Activated CD8-positive, alpha-beta T cell treated with anti-CD3 and anti-CD28 coated beads for 36 hours (primary cell): ENCODE results near the gene LHX4. TPM values are rescaled to one million over a fixed set of nuclear protein-coding genes. Genes with fewer than 3 reads are reported as not detected.

Source experiments
- ATAC-seq: fragments of 200-7000 bp; cut with Tn5 transposase; one replicate; pipeline ENCODE4 v1.10.0; 2021; ENCODE audit warnings: mild to moderate bottlenecking, moderate library complexity
- CTCF ChIA-PET: fragments of 350-600 bp; sonication (Branson Sonifier 250); formaldehyde crosslinking; loops from one replicate; lab custom pipeline; 2021; ENCODE audit warnings: antibody characterized with exemption; lab: Charles Lee
- POLR2A ChIA-PET: fragments of 350-600 bp; sonication (Branson Sonifier 250); formaldehyde crosslinking; loops from one replicate; lab custom pipeline; 2021; ENCODE audit warnings: antibody characterized with exemption; lab: Charles Lee
- DNase-seq: peaks from one replicate; pipeline ENCODE4 v3.0.0-alpha.2; 2020
- H3K27ac Mint-ChIP-seq: one replicate; pipeline ENCODE4 v1.8.0; 2021; ENCODE audit warnings: mild to moderate bottlenecking, mixed read lengths
- H3K27me3 Mint-ChIP-seq: one replicate; pipeline ENCODE4 v1.8.0; 2021; ENCODE audit warnings: mixed read lengths
- H3K36me3 Mint-ChIP-seq: one replicate; pipeline ENCODE4 v1.8.0; 2021; ENCODE audit warnings: low read depth, mixed read lengths
- H3K4me1 Mint-ChIP-seq: one replicate; pipeline ENCODE4 v1.8.0; 2021; ENCODE audit warnings: low read depth, mixed read lengths
- H3K4me3 Mint-ChIP-seq: one replicate; pipeline ENCODE4 v1.8.0; 2021; ENCODE audit warnings: mild to moderate bottlenecking, moderate library complexity, mixed read lengths
- H3K9me3 Mint-ChIP-seq: one replicate; pipeline ENCODE4 v1.8.0; 2021; ENCODE audit warnings: mixed read lengths
- CTCF ChIP-seq: fragments of 200-600 bp; IDR thresholded peaks from one replicate; pipeline ENCODE4 v1.8.0; 2022; ENCODE audit warnings: antibody characterized with exemption, mild to moderate bottlenecking
- intact Hi-C: fragments of 100-400 bp; cut with micrococcal nuclease; formaldehyde crosslinking; loops from one replicate; pipeline ENCODE4 v1.10.0; 2022
- total RNA-seq, 2 experiments: library from RNA; stranded (reverse); gene quantifications; one replicate each; pipeline ENCODE4 v1.2.3, GENCODE V29; 2021

LHX4 gene
- total RNA-seq, 2 experiments from 2014 or later, result not detected

GRCh38 chr1:180183426-180183825 is 46.6 kb upstream of the LHX4 start:
- Mint-ChIP-seq H3K9me3 (no peaks in the 10 kb centered on the region), H3K36me3 (peaks cover 2% of the 10 kb centered on the region), H3K4me1 (no peaks in the 10 kb centered on the region), H3K4me3 (no peak overlapping the region), H3K27me3 (no peaks in the 10 kb centered on the region), H3K27ac (no peak overlapping the region)
- ChIA-PET CTCF (no interaction called here), POLR2A (interaction anchor here (0.8 kb wide), 1 partner anchor 18 kb away, joined by 3 read pairs; no protein-coding TSS in a partner anchor)
- ATAC-seq, result no peak
- intact Hi-C loops, result no loop called here
- no peak for TF ChIP-seq CTCF
- DNase-seq, result no peak

GRCh38 chr1:180184041-180184440 is 46.0 kb upstream of the LHX4 start:
- CTCF ChIA-PET, result no interaction called here
- peaks cover 2% of the 10 kb centered on the region for H3K36me3 Mint-ChIP-seq
- intact Hi-C loops, result no loop called here

GRCh38 chr1:180185281-180185680 is 44.8 kb upstream of the LHX4 start:
- intact Hi-C loops, result no loop called here
- POLR2A ChIA-PET, result no interaction called here
- Mint-ChIP-seq H3K9me3 (no peaks in the 10 kb centered on the region), H3K4me1 (no peaks in the 10 kb centered on the region), H3K36me3 (peaks cover 2% of the 10 kb centered on the region), H3K27me3 (no peaks in the 10 kb centered on the region), H3K4me3 (no peak overlapping the region), H3K27ac (no peak overlapping the region)
- DNase-seq (no peak), ATAC-seq (no peak)
- TF ChIP-seq CTCF, result no peak
- CTCF ChIA-PET, result interaction anchor here (1.0 to 1.1 kb wide), 2 partner anchors 27 to 371 kb away, joined by 3 read pairs; no protein-coding TSS in a partner anchor

More at GRCh38 chr1:180184041-180184440, 46.0 kb upstream of the LHX4 start:
- no peak for TF ChIP-seq CTCF
- DNase-seq (no peak), ATAC-seq (no peak)
- Mint-ChIP-seq H3K27me3 (no peaks in the 10 kb centered on the region), H3K9me3 (no peaks in the 10 kb centered on the region), H3K4me3 (no peak overlapping the region), H3K4me1 (no peaks in the 10 kb centered on the region), H3K27ac (no peak overlapping the region)
- POLR2A ChIA-PET, result interaction anchor here (0.8 kb wide), 1 partner anchor 18 kb away, joined by 3 read pairs; no protein-coding TSS in a partner anchor

GRCh38 chr1:180185971-180186645 is 44.0 kb upstream of the LHX4 start:
- ATAC-seq (no peak), DNase-seq (no peak)
- Mint-ChIP-seq H3K27me3 (no peaks in the 10 kb centered on the region), H3K4me1 (peaks cover under 1% of the 10 kb centered on the region), H3K4me3 (no peak overlapping the region), H3K27ac (no peak overlapping the region), H3K9me3 (no peaks in the 10 kb centered on the region), H3K36me3 (peaks cover 2% of the 10 kb centered on the region)
- intact Hi-C loops, result no loop called here
- no peak for TF ChIP-seq CTCF
- ChIA-PET POLR2A (no interaction called here), CTCF (interaction anchor here (1.0 kb wide), 1 partner anchor 372 kb away, joined by 3 read pairs; no protein-coding TSS in a partner anchor)

GRCh38 chr1:180186831-180187230 is 43.2 kb upstream of the LHX4 start:
- H3K4me1 Mint-ChIP-seq, result peaks cover 8% of the 10 kb centered on the region
- H3K27ac Mint-ChIP-seq, result no peak overlapping the region
- no peak for TF ChIP-seq CTCF
- no peak for DNase-seq
- intact Hi-C loops, result no loop called here
- H3K27me3 Mint-ChIP-seq, result no peaks in the 10 kb centered on the region
- ATAC-seq, result no peak
- H3K36me3 Mint-ChIP-seq, result peaks cover 2% of the 10 kb centered on the region
- H3K9me3 Mint-ChIP-seq, result no peaks in the 10 kb centered on the region
- ChIA-PET POLR2A (no interaction called here), CTCF (interaction anchor here (2.7 kb wide), 1 partner anchor 8 kb away, joined by 17 read pairs; no protein-coding TSS in a partner anchor)
- H3K4me3 Mint-ChIP-seq, result no peak overlapping the region
